HG03280 (cell line): ENCODE results near the gene METTL2B.
"Not testable (repeated sequence)": the region's sequence is repeated elsewhere in the genome, so short reads cannot be mapped to it uniquely, and the experiment has no call there.

ENCODE experiments used
- ATAC-seq: cut with Tn5 transposase; IDR thresholded peaks from one replicate; pipeline ENCODE4 v1.9.1; 2021; ENCODE audit warnings: mild to moderate bottlenecking, moderate library complexity; ENCODE audit not compliant: unreplicated experiment

The METTL2B gene

DNA sequence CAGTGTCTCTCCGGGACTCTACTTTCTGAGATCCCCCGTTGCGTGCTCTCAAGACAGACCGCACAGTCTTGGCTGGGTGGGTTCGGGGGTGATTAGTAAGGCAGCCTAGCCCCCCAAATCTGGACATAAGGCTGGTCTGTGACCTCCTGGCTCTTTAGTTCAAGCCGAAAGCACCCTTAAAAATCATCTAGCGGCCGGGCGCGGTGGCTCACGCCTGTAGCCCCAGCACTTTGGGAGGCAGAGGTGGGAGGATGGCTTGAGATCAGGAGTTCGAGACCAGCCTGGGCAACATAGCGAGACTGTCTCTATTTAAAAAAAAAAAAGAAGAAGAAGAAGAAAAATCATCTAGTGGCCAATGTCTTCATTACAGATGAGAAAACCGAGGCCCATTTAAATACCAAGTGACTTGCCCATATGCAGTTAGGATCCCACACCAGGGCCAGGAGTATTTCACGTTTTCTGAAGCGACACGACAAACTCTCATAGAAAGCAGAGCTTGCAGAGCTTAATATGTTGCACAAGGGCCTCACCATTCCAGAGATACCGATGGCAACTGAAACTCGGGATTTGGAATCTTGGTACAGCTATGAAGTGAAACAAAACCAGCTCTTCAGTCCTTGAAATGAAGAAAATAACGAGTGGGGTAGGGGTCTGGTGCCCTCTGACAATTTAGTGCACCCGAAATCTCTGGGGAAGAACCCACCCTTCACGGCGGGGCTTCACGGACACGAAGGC is 21.6 kb upstream of the METTL2B start:
- ATAC-seq, result no peak

DNA sequence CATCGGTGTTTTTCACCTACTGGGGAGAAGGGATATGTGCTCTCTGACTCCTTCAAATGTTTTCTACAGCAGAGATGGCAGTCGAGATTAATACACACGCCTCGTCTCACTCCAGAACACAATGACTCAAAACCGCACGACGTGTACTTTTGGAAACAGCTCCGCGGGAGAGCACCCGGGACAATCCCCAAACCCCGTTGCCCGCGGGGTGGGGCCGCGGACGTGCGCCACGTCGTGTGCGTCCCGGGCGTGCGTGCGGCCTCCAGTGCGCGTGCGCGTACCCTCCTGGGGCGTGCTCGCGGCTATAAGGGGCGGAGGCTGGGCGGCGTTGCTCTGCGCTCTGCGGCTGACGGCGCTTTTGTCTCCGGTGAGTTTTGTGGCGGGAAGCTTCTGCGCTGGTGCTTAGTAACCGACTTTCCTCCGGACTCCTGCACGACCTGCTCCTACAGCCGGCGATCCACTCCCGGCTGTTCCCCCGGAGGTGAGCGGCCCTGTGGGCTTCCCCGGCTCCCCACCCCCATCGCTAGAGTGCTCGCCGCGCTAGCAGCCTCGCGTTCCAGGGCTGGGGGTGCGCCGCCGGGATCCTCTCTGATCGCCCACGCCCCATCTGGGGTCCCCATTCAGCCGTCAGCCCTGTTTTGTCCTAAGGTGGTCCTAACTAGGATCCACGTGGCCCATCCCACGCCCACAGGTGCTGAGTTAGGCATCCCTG is 20.8 kb upstream of the METTL2B start, which contains the start of gene HILPDA:
HILPDA (plus strand) TSS at position 336 of the 712 bp plus-strand sequence. CDS start 1,391 bp downstream, outside the sequence.
- ATAC-seq, result peak; percentile 87

DNA sequence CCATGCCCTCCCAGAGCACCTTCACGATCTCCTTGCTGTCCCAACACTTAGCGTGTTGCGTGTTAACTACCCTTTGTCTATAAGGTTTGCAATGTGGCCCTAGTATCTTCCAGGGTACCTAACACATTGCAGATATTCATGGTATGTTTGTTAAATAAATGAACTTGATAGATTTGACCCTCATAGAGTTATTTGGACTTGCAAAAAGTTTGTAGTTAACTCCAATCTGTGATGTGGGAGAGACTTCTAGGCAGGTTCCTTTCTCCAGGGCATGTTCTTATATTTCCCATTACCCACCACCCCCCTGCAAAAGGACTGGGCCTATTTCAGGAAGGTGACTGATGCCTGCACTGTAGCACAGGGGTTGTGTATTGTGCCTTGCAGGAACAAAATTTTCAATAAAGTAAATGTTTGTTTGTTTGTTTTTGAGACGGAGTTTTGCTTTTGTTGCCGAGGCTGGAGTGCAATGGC is 20.3 kb upstream of the METTL2B start:
- no peak for ATAC-seq

DNA sequence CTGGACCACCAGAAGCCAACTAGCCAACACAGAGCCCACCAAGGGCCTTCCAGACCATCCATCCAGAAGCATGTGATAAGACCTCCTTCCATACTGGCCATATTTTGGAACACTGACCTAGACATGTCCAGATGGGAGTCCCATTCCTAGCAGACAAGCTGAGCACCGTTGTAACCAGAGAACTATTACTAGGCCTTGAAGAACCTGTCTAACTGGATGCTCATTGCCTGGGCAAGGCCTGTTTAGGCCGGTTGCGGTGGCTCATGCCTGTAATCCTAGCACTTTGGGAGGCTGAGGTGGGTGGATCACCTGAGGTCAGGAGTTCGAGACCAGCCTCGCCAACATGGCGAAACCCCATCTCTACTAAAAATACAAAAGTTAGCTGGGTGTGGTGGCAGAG is 19.2 kb upstream of the METTL2B start:
- ATAC-seq, result not testable (repeated sequence)

DNA sequence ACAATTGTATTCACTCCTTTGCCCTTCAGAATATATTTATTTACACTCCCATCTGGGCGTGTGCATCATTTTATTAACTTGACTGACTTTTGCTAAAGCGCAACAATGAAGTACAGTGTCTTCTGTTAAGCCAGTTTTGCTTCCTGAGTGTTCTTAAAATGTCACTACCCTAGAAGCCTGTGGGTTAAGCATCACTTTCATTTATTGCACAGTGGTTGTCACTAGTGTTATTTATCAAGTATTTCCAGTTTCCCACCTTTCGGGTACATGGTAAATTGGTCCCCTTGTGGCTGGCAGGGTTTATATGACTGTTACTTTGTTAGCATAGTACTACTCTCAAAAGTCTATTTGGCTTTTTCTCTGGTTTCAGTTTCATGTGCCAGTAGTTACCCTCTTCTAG is 17.6 kb upstream of the METTL2B start:
- peak; percentile 23 for ATAC-seq

DNA sequence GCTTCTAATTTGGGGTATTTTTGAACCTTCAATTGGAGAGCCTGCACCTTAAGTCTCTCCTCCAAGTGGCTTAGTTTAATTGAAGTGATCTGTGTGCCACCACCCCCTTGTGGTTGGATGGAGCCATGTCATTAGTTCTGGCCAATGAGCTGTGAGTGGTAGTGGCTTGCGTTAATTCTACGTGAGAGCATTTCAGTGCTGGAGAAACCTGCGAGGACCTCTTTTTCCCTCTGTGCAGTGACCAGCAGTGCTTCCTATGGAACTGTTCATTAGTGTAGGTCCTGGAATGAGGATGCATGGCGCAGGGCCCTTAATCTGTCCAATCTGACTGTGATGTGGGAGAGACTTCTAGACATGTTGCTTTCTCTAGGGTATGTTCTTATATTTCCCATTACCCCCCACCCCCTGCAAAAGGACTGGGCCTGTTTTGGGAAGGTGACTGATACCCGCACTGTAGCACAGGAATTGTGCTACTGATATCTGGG is 17.1 kb upstream of the METTL2B start:
- ATAC-seq, result peak; percentile 44

DNA sequence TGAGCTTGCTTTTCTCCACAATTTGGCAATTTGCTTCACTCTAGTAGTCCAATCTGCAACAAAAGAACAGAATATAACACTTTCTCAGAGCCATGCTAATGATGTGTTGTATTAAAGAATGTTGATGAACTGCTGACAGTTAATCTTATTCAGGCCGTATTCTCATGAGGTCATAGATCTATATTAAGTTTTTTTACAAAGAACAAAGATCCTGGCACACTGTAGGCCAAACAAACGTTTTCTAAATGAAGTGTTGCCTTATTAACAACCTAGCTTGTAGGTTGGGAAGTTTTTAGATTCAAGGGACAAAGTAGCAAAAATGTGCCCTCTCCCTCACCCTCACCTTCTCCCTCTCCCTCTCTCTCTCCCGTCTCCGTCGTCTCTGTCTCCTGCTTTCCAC is 14.1 kb upstream of the METTL2B start:
- no peak for ATAC-seq

DNA sequence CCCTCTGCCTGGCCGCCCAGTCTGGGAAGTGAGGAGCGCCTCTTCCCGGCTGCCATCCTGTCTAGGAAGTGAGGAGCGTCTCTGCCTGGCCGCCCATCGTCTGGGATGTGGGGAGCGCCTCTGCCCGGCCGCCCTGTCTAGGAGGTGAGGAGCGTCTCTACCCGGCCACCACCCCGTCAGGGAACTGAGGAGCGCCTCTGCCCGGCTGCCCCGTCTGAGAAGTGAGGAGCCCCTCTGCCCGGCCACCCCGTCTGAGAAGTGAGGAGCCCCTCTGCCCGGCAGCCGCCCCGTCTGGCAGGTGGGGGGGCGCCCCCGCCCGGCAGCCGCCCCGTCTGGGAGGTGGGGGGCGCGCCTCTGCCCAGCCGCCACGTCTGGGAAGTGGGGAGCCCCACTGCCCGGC is 13.2 kb upstream of the METTL2B start:
- not testable (repeated sequence) for ATAC-seq

DNA sequence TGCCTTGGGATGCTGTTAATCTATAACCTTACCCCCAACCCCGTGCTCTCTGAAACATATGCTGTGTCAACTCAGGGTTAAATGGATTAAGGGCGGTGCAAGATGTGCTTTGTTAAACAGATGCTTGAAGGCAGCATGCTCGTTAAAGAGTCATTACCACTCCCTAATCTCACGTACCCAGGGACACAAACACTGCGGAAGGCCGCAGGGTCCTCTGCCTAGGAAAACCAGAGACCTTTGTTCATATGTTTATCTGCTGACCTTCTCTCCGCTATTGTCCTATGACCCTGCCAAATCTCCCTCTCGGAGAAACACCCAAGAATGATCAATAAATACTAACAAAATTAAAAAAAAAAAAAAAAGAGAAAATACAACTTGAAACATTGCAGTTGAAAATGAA is 12.6 kb upstream of the METTL2B start:
- ATAC-seq, result not testable (repeated sequence)

DNA sequence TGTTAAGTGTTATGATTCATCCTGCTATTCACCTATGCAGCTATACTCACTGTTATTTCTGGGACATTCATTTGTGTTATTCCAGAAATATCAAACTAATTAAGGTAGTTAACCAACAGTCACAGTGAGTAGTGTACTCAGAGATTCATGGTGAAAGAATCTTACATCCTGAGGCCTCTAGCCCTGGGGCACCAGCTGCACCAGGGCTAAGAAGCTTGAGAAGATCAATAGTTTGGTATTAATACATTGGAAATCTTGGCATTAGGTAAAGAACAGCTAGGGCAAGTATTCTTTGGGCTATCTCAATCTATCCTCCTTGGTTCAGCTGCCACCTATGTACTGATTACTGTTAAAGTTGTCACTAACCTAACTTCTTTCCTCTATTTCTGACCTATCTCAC is 9.7 kb upstream of the METTL2B start:
- ATAC-seq, result not testable (repeated sequence)

DNA sequence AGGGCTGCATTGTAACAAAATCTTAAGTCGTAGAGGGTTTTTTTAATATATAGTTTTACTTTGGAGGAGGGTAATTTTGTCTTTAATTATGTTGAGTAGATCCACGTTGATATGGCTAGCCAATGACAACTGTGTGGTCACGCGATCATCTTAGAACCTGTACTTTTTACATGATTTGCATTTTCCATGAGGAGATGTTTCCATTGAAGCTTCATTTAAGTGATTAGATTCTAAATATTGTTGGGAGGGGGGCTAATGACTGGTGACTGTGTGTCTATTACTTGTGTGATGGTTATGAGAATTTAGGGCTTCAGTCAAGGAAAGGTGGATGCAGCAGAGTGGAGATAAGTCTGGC is 765 bp downstream of the METTL2B start:
- not testable (repeated sequence) for ATAC-seq

DNA sequence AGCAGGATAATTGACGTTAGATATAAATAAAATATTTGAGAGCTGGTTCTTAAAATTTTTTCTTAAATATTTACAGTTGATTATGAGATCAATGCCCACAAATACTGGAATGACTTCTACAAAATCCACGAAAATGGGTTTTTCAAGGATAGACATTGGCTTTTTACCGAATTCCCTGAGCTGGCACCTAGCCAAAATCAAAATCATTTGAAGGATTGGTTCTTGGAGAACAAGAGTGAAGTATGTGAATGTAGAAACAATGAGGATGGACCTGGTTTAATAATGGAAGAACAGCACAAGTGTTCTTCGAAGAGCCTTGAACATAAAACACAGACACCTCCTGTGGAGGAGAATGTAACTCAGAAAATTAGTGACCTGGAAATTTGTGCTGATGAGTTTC is 2.5 kb downstream of the METTL2B start:
- not testable (repeated sequence) for ATAC-seq

DNA sequence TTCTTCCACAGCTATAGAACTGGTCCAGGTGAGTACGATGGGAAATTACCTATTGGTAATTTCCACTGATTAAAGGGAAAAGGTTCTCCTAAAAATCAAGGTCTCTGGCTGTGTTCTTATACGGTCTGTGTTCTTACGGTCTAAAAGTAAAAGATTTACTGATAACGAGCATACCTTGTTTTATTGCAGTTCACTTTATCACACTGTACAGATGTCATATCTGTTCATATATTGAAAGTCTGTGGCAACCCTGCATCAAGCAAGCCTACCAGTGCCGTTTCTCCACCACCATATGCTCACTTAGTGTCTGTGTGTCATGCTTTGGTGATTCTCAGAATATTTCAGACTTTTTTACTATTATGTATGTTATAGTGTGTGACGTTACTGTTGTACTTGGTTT is 11.6 kb downstream of the METTL2B start:
- ATAC-seq, result not testable (repeated sequence)

DNA sequence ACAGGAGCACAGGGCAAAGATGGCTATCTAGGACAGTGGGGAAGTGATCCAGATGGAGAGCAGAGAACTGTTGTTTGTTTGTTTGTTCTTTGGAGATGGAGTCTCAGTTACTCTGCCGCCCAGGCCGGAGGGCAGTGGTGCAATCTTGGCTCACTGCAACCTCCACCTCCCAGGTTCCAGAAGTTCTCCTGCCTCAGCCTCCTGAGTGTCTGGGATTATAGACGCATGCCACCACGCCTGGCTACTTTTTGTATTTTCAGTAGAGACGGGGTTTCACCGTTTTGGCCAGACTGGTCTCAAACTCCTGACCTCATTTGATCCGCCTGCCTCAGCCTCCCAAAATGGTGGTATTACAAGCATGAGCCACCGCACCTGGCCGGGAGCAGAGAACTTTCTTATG is 20.9 kb downstream of the METTL2B start:
- ATAC-seq, result no peak

DNA sequence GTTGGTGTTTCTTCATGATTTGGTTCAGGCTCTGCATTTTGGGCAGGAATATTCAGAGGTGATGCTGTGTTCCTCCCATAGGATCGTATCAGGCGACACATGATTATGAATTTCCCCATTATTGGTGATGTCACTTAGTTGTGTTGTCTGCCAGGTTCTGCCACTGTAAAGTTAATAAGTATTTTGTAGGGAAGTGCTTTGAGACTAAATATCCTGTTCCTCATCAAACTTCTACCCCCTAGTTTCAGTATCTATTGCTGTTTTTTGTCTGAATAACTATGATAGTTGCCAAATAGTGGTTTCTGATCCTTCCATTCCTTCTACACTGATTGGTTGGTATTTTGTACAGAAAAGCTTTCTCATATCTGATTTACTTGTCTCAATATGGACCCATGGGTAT is 28.9 kb downstream of the METTL2B start:
- not testable (repeated sequence) for ATAC-seq

DNA sequence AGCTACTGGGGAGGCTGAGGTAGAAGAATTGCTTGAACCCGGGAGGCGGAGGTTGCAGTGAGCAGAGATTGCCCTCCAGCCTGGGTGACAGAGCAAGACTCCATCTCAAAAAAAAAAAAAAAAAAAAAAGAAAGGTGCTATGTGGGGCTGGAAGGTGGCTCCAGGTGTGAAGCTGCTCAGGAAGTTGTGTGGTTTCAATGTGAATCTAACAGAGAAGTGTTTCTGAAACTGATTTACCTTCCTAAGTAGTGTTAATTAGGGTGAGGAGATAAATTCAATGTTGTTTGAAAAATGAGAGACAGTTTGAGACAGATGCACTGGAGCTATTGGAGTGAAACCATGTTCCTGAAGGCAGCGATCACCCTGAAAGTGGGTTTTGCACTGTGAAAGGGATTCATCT is 30.3 kb downstream of the METTL2B start:
- not testable (repeated sequence) for ATAC-seq

DNA sequence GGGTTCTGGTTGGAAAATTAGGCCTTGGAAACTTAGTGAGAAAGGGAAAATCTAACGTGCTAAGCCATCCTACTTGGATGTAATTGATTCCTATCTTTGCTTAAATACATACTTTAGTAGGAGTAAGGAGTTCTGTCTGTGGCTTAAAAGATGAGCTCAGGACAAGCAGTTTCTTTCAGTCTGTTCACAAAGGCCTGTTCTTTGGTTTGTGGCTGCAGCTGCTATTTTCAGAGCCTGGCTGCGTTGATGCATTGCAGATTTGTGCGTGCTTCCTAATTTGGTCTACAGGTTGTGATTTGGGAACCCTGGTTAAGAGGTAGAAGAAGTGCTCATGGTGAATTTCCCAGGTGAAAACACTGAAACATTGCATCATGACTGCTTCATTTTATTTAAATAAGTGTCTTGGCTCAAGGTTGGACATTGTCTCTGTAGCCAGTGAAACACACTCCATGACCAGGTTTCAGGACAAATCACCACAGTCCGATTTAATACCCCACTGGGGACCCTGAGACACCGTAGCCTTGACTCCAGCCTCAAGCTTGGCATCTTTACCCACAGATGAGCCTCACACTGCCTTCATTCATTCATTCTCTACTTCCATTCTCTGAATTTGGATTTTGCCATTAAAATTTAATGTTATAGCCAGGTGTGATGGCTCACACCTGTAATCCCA is 30.9 kb downstream of the METTL2B start:
- ATAC-seq, result not testable (repeated sequence)

DNA sequence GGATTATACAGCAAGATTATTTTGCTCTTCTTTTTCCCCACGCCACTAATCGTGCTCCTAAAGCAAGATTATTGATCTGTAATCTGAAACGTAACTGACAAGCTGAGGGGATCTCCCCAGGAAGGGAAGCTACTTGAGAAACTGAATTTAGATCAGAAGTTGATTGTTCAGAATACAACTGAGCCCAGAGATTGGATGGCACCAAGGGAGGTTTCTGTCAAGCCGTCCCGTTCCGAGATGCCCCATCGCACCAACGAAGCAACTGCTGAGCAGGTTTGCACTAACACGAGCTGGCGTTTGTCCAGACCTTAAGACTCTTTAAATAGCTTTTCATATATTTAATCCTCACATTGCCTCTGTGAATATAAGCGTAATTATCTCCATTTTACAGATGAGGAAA is 35.1 kb downstream of the METTL2B start:
- not testable (repeated sequence) for ATAC-seq

DNA sequence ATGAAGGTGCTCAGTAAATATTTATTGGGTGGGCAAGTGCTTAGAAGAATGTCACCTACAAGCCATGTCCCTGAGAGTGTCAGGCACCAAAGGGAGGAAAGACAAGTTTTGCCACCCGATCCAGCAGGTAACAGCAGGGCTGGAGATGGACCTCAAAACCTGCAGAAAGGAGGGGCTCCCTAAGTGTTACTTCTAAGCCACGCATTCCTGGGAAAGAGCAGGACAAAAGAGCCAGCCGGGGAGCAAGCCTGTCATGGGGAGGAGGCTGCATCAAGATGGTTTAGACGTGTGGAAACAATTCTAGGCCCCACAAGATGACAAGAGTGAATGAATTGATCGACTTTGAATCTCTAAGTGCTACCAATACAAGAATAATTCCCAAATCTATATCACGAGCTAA is 38.7 kb downstream of the METTL2B start:
- not testable (repeated sequence) for ATAC-seq

DNA sequence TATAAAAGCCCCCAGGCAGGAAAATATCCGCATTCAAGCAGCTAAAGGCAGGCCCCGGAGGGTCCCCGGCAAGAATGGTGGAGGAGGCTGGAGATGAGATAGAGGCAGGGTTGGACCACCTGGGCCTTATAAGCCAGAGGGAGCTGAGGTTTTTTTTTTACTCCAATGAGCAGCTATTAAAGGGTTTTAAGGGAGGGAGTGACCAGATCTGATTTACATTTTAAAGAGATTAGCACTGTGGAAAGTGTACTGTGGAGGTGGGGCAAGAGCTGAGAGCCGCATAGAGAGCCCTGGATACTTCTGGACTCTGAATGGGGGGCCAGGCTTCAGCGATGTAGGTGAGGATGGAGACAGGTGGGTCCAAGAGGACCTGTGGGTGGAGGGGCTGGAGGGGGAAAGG is 40.5 kb downstream of the METTL2B start:
- ATAC-seq, result not testable (repeated sequence)

DNA sequence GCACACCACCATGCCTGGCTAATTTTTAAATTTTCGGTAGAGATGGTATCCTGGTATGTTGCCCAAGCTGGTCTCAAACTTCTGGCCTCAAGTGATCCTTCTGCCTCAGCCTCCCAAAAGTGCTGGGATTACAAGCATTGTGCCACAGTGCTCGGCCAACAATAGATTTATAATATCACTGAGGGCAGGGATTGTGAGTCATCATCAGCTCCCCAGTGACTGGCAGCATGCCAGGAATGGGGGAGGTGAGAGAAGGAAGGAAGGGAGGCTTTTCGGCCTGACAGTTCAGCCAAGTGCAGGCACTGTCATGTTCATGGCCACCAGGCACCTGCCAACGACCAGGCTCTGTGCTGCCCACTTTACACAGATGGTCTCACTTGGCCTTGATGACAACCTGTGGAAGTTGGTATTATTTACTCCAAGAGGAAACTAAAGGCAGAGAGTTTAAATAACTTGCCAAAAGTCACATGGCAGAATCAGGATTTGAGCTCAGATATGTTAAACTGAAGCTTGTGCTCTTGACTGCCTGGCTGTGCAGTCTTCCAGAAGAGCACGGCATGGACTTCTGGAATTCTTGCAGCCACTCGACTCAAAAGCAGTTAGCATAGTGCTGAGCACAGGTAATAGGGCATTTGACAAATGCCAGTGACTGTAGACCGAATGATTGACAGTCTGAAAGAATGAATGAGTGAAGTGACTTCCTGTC is 46.8 kb downstream of the METTL2B start:
- ATAC-seq, result not testable (repeated sequence)
